NCI-H1417 treated with DMSO at 0.1 percent for 48 hours (cell line): Measurements from ENCODE around the gene CCDC33.

Experiments used
- DNase-seq: peaks from one replicate; lab custom pipeline; 2025; lab: John Stamatoyannopoulos, UW

CCDC33 gene

DNA sequence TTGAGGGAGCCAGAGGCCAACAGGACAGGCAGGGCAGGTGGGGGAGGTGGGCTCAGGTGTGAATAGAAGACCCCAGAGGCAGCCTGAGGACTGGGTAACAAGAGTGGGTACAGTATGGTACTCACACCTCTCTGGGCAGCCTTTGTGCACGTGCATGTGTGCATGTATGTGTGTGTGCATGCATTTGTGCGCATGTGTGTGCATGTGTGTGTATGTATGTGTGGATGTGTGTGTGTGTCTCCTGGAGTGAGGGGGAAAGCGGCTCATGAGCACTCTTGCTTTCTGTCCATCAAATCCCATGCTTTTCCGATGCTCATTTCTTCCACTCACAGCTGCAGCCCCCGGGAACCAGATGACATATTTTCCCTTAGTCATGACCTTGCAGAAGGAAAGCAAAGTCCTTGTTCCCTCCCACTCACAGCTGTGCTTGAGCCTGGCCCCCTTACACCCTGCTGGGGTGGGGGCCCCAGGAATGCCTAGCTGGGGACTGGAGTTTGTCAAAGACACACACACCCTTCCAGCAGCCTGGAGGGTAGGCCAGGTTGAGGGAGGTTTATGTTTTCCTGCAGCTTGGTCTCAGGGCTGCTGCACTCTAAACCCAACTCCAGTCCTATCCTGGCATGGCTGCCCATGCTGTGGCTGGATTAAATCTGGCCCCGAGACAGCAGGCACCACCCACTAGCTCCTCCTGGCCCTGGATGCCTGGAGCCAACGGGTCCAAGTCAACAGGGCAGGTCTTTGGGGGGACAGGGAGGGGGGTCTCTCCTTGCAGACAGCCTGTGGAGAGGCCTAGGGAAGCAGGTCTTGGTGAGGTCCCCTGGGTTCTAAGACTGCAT lies 22.5 kb downstream of the CCDC33 start:
- no peak for DNase-seq

DNA sequence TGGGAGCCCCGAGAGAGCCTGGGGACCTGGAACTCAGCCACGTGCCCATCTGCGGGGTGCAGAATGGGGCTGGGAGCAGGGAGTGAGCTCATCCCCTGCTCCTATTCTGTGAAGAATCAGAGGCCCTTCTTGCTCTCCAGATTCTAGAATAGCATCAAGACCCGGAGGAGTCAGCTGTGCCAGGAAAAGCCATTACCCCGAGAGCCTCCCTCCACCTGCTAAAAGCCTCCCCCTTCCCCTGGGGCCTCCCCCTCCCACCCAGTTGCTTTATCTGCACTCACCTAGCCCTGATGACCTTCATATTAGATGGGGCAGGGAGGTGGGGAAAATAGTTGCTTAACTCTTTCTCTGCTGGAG lies 23.1 kb downstream of the CCDC33 start:
- DNase-seq = no peak

DNA sequence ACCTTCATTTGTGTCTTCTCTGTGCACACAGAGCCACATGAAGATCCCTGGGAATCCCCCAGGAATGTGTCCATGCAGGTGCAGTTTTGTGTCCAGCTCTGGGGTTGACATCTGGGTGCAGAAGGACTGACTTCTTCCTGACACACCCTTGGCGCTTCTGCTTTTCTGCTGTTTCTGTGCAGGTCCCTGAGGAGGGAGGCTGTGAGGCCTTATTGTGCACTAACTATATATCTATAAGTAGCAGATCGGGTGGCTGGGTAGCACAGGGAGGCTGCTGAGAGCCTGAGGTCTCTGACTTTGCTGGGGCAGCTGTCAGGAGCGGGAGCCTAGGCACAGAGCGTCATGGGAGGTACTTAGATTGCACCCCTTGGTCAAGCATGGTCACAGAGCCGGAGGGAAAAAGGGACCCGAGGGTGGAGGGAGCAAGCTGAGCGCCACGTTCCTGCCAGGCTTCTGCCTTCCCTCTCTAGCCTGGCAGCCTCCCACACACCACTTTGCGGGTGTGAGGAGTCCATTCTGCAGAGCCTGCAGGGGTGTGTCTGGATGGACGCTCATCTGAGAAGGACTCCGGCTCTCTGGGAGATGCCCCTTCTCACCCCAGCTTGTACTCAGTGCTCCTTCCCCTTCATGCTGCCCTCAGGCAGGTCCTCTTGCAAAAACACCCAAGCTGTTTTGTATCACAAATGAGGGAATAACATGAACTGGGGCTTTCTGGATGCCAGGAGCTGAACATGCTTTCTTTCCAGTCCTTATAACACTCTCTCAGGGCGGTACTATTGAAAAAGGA lies 23.9 kb downstream of the CCDC33 start:
- no peak for DNase-seq

DNA sequence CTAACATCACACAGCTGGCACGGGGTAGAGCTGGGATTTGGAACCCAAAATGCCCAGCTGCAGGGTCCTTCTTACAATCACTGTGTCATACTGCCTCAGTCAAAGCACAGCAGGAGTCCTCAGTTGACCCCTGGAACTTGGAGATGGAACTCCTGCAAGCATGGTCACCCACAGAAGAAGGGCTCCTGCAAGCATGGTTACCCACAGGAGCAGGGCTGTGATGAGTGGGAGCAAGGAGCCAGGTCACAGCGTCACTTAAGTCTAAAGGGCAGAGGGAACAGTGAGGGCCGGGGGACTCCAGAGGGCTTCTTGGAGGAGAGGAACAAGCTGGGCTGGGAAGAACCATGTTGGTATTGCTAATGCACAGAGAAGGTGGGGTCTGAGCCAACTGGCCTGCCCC lies 24.9 kb downstream of the CCDC33 start:
- no peak for DNase-seq

DNA sequence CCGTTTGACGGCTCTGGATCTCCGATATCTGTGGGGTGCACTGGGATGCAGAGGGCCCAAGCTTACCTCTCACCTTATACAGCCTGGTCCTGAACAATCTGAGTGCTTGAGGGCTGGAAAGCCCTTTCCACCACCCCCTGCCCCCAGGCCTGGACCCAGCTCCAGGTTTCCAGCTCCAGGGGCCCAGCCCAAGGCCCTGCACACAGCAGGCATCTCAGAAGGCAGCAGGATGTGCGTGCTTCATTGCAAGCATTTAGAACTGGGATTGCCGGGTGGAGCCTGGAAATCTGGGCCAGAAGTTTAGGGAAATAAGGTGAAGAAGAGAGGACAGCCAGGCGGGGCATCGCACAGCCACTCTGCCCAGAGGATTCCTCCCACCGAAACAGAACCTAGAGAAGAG lies 25.6 kb downstream of the CCDC33 start:
- DNase-seq = no peak

DNA sequence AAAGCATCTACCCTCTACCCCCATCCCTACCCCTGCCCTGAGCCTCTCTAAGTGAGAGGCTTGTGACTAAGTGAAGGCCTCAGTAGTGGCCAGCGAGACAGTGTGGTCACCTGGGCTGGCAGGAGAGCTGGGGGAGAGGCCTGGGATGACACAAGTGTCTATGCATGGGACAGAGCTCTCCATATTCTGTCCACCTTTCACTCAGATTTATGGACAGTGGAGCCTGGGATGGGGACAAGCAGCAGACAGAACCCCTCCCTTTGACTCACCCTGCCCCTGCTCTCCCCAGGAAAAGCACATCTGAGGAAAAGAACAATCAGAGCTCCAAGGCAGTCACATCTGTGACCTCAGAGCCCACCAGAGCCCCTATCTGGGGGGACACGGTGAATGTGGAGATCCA lies 26.0 kb downstream of the CCDC33 start:
- DNase-seq = no peak

DNA sequence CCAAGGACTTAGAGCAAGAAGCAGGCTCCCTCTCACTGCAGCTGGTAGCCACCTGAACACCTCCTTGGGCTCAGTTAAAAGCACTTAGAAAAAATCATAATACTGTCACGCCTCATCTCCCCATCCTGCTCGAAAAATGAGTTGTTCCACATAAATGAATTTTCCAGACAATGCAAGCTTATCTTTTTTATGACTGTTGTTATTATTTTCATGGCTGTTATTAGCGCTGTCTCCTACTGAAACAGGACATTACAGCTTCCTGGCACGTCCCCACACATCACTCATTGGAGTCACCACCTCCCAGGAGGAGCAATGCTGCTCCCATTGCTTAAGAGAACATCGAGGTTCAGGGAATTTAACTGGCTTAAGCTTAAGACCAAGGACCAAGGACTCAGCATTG lies 26.5 kb downstream of the CCDC33 start:
- DNase-seq = no peak

DNA sequence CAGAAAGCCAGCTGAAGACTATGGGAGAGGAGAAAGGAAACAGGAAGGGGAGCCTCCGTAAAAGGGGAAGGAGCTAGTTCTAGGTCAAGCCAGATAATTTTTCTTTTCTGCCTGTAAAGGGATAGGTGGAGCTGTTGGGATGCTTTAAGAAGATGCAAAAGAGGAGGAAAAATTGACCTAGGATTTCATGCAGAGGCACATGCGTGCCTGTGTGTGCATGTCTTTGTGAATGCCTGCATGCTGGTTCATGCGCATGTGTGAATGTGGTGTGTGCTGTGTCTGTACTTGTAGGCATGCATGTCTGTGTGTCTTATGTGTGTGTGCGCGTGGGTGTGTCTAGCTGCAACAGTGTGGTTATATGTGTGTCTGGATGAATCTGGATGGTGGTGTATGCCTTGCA lies 27.3 kb downstream of the CCDC33 start:
- no peak for DNase-seq

DNA sequence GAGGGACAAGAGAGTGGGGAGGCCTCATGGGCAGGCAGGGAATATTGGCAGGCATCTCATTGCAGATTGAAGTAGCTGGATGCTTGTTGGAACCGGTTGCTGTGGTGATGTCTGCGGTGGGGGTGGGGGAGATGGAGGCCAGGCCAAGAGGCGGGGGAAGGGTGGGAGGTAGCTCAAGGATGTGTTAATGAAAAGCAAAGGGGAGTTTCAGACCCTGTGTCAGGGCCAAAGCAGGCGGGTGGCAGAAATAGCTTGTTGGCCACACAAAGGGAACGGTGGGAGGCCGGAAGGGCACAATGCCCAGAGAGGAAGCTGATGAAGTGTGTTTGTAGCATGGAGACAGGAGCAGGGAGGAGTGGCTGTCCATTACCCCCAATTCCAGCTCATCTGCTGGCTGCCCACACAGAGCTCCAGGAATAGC lies 28.0 kb downstream of the CCDC33 start:
- peak; percentile 69 for DNase-seq

DNA sequence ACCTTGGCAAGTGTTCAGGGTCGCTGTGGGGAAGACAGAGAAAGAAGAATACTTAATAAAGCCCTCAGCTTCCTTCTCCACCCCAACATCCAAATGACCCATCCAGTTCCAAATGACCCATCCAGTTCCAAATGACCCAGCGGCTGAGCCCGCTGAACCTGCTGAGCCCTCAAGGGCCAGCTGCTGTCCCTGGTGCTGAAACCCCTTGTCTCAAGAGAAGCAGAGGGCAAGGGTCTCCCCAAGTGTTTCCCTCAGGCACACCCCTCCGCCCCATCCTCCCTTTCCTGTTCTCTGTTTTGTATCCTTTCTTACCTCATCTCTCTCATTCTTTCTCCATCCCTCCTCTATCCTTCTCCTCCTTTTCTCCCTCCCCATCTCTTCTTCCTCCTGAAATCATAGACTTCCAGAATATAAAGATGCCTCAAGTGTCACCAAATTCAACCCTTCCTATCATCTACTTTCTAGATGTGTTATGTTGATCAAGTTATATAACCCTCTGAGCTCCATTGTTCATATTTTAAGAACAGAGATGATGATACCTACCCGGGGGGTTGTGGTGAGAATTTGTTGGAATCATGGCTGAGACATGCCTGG lies 29.0 kb downstream of the CCDC33 start:
- no peak for DNase-seq

DNA sequence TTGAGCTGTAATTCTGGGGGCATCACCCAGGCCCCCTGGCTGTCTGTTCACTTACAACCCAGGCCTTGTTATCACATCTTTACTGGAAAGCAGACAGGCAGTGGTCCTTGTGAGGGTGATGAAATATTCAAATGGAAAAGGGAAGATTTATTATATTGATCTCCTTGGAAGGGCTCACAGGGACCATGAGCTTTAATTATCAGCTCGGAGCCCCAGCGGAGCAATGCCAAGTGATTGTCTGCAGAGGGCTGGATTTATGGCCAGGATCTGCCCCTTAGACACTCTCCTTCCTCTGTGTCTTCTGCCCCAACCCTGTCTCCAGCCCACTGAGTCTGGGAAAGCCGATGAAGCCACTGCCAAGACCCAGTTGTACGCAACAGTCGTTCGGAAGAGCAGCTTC lies 31.9 kb downstream of the CCDC33 start:
- DNase-seq = no peak

DNA sequence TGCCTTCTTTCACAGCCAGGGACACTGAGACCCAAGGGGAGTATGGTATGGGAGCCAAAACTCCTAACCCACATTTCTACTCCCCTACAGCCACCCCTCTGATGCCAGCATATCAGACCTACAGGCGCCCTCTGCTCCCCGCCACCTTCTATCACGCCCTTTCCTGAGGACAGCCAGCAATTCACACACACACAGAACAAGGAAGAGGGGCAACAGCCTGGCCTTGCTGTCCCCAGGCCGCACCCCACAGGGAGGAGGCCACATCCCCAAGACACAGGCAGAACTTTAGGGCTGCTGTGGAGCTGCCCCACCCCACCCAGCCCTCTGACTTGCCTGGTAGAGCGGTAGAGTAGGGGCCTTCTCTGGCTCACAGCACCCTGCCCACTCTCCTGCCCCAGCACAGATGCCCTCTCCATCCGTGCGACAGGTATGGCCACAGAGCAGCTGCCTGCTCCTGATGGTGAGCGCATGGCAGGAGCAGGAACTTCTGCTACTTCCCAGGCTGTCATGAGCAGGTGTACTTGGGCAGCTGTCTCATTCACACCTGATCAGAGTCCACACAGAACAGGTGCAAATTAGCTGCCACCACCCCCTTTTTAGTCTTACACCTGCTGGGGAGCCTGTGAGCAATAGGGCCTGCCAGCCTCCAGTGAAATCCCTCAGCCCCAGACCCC lies 33.4 kb downstream of the CCDC33 start:
- DNase-seq = peak; percentile 53

DNA sequence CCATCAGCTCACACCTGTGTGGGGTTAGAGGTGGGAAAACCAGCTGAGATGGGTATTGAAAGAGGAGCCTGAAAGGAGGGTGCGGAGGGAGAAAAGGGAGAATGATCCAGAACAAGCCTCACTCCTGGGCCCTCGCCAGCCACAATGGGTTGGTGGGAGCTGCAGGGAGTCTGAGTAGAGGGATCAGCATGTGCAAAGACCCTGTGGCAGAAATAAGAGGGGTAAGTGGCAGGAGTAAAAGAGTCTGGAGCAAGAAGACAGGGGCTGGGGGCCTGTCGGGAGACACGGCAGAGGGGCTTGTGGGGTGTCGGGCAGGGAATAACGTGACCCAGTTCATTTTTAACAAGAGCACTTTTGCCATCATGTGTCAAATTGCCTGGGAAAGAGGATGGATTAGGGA lies 34.0 kb downstream of the CCDC33 start:
- no peak for DNase-seq

DNA sequence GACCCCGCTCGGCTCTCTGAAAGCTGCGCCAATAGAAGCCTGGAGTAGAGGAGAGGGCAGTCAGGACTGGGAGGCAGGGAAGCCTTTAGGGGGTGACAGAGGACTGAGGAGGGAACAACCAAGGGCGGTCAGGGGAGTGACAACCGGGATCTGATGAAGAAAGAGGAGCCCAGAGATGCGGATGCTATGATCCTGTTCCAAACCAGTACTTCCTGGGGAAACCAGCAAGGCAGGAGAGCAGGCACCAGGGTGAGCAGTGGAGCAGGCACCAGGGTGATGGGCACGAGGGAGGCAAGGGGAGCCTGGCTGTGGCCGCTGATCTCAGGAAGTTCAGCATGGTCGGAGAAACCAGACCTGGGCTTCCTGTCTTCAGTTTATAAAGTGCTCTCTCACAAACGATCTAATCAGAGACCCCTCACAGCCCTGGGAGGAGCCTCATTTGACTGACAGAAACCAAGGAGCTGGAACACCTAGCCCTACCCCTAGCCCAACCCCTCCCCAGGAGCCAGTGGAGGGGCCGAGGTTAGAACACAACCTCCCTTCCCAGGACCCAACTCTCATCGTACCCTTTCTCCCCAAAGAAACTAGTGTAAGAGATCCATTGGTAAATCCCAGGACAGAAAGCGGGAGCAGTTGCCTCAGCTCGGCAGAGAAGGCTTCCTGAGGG lies 34.9 kb downstream of the CCDC33 start:
- DNase-seq = no peak

DNA sequence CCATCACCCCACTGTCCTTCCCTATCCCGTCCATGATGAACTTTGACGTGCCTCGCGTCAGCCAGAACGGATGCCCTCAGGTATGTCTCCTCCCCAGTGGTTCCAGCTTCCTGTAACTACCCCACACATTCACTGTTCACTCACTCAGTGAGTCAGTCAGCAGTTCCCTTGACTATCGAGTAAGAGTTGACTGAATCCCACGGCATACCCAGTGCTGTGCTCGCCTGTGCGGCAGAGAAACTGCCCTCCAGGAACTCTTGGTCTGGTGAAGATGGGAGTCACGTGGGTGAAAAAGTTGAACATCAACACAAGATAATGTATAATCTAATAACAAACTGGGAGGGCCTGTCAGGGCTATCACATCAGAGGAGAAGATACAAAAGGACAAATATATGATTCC lies 36.7 kb downstream of the CCDC33 start:
- DNase-seq = no peak

DNA sequence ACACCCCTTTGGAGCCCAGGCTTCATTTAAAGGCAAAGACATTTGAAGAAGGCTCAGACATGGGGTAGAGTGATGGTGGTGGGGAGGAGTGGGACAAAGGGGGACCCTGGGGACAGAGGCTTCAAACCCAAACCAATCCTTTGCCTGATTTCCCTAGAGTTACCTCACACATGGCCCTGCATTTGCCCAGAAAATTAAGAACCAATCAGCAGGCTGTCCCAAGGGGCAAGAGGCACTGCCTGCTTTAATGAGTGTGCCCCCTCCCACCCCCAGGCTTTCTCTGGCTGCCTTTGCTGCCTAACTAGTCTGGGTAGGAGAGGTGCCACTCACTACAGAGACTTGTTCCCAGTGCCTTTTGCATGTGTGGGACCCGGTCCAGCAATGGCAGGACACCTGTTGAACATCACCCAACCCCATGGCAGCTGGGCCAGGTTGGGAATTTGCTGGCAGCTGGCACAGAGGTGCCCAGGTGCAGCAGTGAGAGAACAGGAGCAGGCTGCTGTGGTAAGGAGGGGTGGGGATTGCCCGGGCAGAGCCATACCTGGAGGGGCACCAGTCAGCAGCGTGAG lies 38.4 kb downstream of the CCDC33 start:
- DNase-seq = no peak

DNA sequence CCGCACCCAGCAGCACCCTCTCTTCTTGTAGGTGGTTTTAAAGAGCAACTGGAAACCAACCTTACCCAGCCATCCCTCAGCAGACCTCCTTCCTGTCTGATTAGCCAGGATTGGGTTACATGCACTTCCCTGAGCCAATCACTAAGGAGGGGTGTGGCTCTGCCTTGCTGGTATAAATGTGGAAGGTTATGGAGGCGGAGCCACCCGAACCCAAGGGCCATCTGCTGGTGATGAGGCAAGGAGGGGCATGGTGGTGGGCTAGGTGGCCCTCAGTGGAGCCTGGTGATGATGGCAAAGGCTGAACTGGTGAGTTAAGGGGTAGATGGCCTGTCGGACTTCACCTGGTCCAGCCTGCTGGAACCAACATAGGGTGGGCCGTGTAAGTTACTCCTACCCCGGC lies 39.8 kb downstream of the CCDC33 start:
- no peak for DNase-seq

DNA sequence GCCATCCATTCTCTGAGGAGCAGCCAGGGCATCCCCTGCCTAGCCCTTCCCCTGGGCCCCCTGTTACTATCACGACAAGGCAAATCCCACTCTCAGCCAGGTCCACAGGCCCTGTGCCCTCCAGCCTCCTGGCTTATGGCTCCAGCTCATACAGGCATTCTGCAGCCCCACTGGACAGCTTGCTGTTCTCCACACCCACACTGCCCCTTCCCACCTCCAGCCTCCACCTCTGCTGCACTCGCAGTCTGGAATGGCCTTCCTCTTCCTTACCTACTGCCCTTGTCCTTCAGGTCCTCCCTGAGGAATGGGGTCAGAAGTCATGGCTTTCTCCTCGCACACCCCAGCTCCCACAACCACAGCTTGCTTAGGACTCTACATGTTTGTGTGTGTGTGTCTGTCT lies 40.4 kb downstream of the CCDC33 start:
- no peak for DNase-seq

DNA sequence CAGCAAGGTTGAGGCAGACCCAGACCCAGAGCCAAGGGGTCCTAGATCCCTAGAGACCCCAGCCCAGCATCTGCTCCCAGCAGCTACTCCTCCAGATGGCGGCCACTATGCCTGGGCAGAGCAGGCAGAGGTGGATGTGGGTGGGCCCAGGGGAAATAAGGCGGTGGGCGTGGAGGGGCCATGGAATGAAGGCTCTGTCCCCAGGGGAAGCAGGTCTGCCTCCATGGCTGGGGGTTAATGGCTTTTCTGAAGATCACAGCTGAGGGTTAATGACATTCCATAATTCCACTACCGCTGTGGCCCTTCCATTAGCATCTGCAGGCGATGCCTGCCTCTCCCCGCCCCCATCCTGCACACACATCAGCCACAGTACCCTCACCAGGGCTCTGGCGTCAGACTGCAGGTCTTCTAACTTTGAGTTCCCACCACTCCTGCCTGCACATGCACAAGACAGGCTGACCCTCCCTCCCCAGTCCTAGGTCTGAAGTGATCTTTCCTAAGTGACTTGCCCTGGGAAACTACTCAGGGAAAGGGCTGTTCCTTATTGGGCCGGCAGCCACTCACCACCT lies 41.2 kb downstream of the CCDC33 start:
- no peak for DNase-seq

DNA sequence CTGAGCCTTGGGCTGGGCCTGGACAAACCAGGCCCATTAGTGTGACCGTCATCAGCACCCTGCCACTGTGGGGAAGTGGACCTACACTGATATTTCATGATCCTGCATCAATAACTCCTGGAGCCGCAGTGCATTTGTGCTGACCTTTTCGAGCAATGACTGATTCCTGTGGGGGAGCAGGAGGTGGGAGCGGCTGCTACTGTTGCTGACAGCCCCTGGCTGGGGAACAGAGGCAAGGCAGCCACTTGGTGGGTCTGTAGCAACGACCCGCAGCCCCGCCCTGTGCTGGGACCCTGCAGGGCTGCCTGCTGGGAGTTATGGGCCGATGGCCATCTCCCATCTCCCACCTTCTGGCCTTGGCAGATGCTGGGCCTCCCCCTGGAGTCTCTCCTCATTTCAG lies 42.1 kb downstream of the CCDC33 start:
- no peak for DNase-seq
